Panc1 (cell line): ENCODE results near the gene DMBX1. TPM values are rescaled to one million over a fixed set of nuclear protein-coding genes. Genes with fewer than 3 reads are reported as not detected.

Experiments used
- ATAC-seq: fragments of 200-7000 bp; cut with Tn5 transposase; 2 replicates; pipeline ENCODE4 v1.9.1; 2020; ENCODE audit warnings: mild to moderate bottlenecking, moderate library complexity
- BruUV-seq: library from RNA; stranded (reverse); fragments of 400-500 nt; replicated peaks from 2 replicates; lab custom pipeline; 2021; lab: Mats Ljungman, UMichigan
- CTCF ChIA-PET: fragments of 300-600 bp; sonication (Branson Sonifier 250); formaldehyde crosslinking; loops from one replicate; lab custom pipeline; 2022; ENCODE audit warnings: antibody characterized with exemption; lab: Charles Lee
- POLR2A ChIA-PET: fragments of 300-600 bp; sonication (Branson Sonifier 250); formaldehyde crosslinking; loops from one replicate; lab custom pipeline; 2022; ENCODE audit warnings: antibody characterized with exemption; lab: Charles Lee
- DNase-seq: peaks from one replicate; pipeline ENCODE4 v3.0.0-alpha.2; 2010; ENCODE audit warnings: low read depth, low spot score
- H3K27ac ChIP-seq: 2 replicates; pipeline ENCODE4 v1.5.1; 2011; ENCODE audit warnings: mild to moderate bottlenecking, low read length, inconsistent platforms
- H3K27me3 ChIP-seq: fragments of 200-500 bp; sonication (Bioruptor generic); 2 replicates; pipeline ENCODE4 v1.6.0; 2014; ENCODE audit warnings: low read length, inconsistent platforms; ENCODE audit not compliant: control insufficient read depth, insufficient read depth
- H3K36me3 ChIP-seq: fragments of 200-500 bp; sonication (Bioruptor generic); 2 replicates; pipeline ENCODE4 v1.5.1; 2014; ENCODE audit warnings: inconsistent platforms, mild to moderate bottlenecking, low read length, moderate library complexity; ENCODE audit not compliant: control insufficient read depth, insufficient read depth
- H3K4me1 ChIP-seq: 2 replicates; pipeline ENCODE4 v1.5.1; 2011; ENCODE audit warnings: inconsistent platforms, mild to moderate bottlenecking, low read length, moderate library complexity; ENCODE audit not compliant: control insufficient read depth, insufficient read depth
- H3K4me3 ChIP-seq, 2 experiments: 2 replicates each; pipeline ENCODE4 v1.5.1; 2011 to 2012; ENCODE audit warnings: low read depth in 2 of 2, low read length in 2 of 2, mild to moderate bottlenecking in 2 of 2, inconsistent platforms in 1 of 2, moderate library complexity in 1 of 2
- H3K9me3 ChIP-seq: fragments of 200-500 bp; sonication (Bioruptor generic); 2 replicates; pipeline ENCODE4 v1.5.1; 2014; ENCODE audit warnings: low read depth, mild to moderate bottlenecking, inconsistent platforms, low read length, moderate library complexity; ENCODE audit not compliant: control insufficient read depth, insufficient read depth
- CTCF ChIP-seq: fragments of 450-650 bp; IDR thresholded peaks from 2 replicates; pipeline ENCODE4 v1.5.1; 2017; ENCODE audit warnings: mild to moderate bottlenecking
- POLR2AphosphoS5 ChIP-seq: IDR thresholded peaks from 2 replicates; pipeline ENCODE4 v1.6.1; 2012; ENCODE audit warnings: mild to moderate bottlenecking, low read depth, low read length, moderate library complexity
- REST ChIP-seq, 2 experiments: IDR thresholded peaks; 2 replicates each; pipeline ENCODE4 v1.6.1; 2011 to 2012; ENCODE audit warnings: low read depth in 2 of 2, control low read depth in 1 of 2, low read length in 1 of 2, mild to moderate bottlenecking in 1 of 2, moderate library complexity in 1 of 2; ENCODE audit not compliant: insufficient read depth in 1 of 2
- SIN3A ChIP-seq: IDR thresholded peaks from 2 replicates; pipeline ENCODE4 v1.6.1; 2012; ENCODE audit warnings: low read depth, mild to moderate bottlenecking, low read length, moderate library complexity, borderline replicate concordance; ENCODE audit not compliant: insufficient read depth
- TCF7L2 ChIP-seq: IDR thresholded peaks from 2 replicates; pipeline ENCODE4 v1.6.1; 2011; ENCODE audit warnings: mild to moderate bottlenecking, low read depth, low read length, inconsistent platforms
- in situ Hi-C: cut with HindIII; loops from 2 replicates; pipeline ENCODE4 v1.10.0; 2016; ENCODE audit warnings: low sequenced_read_pairs, low pct_unique_long_range_greater_than_20kb
- intact Hi-C: fragments of 100-400 bp; cut with micrococcal nuclease; formaldehyde crosslinking; loops from one replicate; pipeline ENCODE4 v1.10.0; 2022; ENCODE audit not compliant: unreplicated experiment
- total RNA-seq: library from RNA; stranded (reverse); gene quantifications from one replicate; pipeline ENCODE4 v1.2.1, GENCODE V29; 2021; ENCODE audit not compliant: unreplicated experiment

Gene DMBX1
- total RNA-seq, 1 experiment from 2014 or later, result 0.05 TPM

- DNase-seq (no peak), ATAC-seq (no peak)
- TF ChIP-seq REST (IDR thresholded peaks at IDR 0.05; ENCODE audit: insufficient read depth in 1 of 2, low read depth in 2 of 2, low read length in 1 of 2) (no peak), TCF7L2 (no peak), POLR2AphosphoS5 (no peak), CTCF (no peak), SIN3A (no peak)
- H3K9me3 ChIP-seq, result no peaks in the 10 kb centered on the region
- in situ Hi-C loops (no loop called here), intact Hi-C loops (no loop called here)
- no peak overlapping the region for H3K27ac ChIP-seq
- peaks cover 5% of the 10 kb centered on the region; the same call in 1 of the 2 replicates for H3K4me1 ChIP-seq
- no peaks in the 10 kb centered on the region for H3K36me3 ChIP-seq
- H3K27me3 ChIP-seq, result no peaks in the 10 kb centered on the region; the same call in 1 of the 2 replicates
- CTCF ChIA-PET, result no interaction called here
- POLR2A ChIA-PET, result no interaction called here
- no peak overlapping the region for H3K4me3 ChIP-seq
- BruUV-seq, result no TSS peak
Measured at GRCh38 chr1:46492871-46493270, 3.2 kb downstream of the DMBX1 start.

GRCh38 chr1:46493316-46494032, 3.8 kb downstream of the DMBX1 start:
- in situ Hi-C loops, result no loop called here
- no peaks in the 10 kb centered on the region for H3K9me3 ChIP-seq
- ATAC-seq (no peak), DNase-seq (no peak)
- H3K4me1 ChIP-seq, result peaks cover 5% of the 10 kb centered on the region; the same call in 1 of the 2 replicates
- no peaks in the 10 kb centered on the region for H3K36me3 ChIP-seq
- ChIA-PET CTCF (no interaction called here), POLR2A (no interaction called here)
- TF ChIP-seq POLR2AphosphoS5, result no peak
- no peak for TF ChIP-seq SIN3A
- TF ChIP-seq TCF7L2, result no peak
- TF ChIP-seq CTCF, result no peak
- no peak for TF ChIP-seq REST (IDR thresholded peaks at IDR 0.05; ENCODE audit: insufficient read depth in 1 of 2, low read depth in 2 of 2, low read length in 1 of 2)
- no peaks in the 10 kb centered on the region; the same call in 1 of the 2 replicates for H3K27me3 ChIP-seq
- H3K27ac ChIP-seq, result no peak overlapping the region
- BruUV-seq, result no TSS peak
- no peak overlapping the region for H3K4me3 ChIP-seq
- intact Hi-C loops, result no loop called here
